GM12801 (cell line): Measurements from ENCODE around the gene GULP1.

Source experiments
- TF ChIP-seq, protein P1 (sequence below): IDR thresholded peaks from one replicate; pipeline ENCODE4 v1.5.1; 2011; ENCODE audit warnings: control low read depth; ENCODE audit not compliant: insufficient read length; ENCODE audit errors: extremely low read depth

The GULP1 gene

DNA sequence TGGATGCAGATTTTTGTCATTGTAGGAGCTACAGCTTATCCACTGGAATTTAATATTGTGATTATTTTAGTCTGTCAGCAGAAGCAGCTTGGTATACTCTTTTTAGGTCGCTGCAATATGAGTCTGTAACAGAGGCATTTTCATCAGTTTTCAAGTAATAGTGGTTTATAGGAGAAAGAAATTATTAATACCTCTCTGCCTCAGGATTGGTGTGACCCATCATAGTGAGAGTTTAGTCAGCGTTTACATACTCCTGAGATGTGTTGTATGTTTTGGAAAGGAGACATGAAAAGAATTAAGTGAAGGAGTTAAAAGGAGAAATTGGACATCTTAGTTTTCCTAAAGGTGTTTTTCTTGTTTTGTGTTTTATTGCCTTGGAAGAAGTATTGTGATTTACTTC, 189.8 kb downstream of the GULP1 start:
- TF ChIP-seq, protein P1, sequence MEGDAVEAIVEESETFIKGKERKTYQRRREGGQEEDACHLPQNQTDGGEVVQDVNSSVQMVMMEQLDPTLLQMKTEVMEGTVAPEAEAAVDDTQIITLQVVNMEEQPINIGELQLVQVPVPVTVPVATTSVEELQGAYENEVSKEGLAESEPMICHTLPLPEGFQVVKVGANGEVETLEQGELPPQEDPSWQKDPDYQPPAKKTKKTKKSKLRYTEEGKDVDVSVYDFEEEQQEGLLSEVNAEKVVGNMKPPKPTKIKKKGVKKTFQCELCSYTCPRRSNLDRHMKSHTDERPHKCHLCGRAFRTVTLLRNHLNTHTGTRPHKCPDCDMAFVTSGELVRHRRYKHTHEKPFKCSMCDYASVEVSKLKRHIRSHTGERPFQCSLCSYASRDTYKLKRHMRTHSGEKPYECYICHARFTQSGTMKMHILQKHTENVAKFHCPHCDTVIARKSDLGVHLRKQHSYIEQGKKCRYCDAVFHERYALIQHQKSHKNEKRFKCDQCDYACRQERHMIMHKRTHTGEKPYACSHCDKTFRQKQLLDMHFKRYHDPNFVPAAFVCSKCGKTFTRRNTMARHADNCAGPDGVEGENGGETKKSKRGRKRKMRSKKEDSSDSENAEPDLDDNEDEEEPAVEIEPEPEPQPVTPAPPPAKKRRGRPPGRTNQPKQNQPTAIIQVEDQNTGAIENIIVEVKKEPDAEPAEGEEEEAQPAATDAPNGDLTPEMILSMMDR, result no peak

DNA sequence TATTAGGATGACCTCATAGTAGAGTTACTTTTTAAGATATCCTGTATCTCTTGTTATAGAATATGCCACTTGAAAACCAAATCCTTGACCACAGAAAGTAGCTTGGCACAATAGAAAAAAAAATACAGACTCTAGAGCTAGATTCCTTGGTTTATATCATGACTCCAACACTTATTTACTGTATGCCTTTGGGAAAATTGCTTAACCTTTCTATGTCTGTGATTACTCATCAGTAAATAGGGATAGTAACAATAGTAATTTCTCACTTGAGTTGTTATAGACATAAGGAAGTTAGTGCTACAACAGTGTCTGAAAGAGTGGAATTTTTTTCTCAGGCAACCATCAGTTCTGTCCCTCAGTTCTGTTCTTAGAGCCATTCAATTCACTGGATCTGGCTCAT, 193.8 kb downstream of the GULP1 start:
- TF ChIP-seq, protein P1, result no peak

DNA sequence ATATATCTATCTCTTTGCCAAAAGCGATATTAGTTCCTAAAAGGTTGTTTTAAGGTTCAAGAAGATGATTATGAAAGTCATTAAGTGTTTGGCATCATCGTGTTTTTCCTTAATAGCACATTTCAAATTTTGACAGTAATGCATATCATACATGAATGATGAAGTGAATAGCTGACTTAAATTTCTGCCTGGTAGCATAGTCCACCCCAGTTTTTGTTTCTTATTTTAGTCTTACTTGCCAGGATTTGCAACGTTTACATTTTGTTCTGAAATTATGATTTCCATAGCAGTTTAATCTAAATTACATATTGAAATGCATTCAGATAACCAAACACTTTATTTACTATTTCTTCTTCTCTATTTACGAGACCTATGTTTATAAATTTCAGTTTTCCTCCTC, 201.1 kb downstream of the GULP1 start:
- TF ChIP-seq, protein P1, result no peak

DNA sequence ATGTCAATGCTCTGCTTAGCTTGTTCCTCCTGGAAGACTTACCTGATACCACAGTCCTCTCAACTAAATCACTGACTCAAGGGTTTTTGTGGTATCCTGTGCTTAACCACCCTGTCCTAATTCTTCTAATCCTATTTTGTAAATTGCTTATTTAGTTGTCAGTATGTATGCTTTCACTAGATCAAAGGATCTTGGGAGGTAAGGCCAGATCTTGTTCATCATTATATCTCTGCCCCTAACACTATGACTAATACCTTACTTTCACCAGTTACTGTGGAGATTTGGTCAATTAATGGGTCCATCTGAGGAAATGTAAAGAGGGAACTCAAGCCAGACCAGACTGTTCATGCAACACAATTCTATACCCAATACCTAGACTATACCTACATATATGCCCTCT, 203.2 kb downstream of the GULP1 start:
- TF ChIP-seq, protein P1, result no peak

DNA sequence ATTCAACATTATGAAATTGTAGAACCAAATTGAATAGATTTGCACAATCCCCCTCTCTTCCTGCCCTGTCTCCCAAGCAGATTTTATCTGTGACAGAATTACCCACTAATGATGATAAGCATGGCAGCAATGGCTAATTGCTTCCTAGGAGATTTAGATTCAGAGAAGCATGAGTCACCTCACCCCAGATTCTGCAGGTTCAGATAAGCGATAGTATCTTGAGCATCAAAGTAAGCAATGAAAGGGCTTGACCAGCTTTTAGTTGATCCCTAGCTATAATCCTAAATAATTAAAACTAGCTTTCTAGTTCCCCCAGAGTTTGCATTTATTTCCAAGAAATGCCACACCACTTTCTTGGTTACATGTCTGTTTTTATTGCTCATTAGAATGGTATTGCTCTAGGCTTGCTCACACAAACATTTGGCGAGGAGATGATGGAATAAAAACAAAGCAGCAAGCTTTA, 204.3 kb downstream of the GULP1 start:
- TF ChIP-seq, protein P1, result no peak

DNA sequence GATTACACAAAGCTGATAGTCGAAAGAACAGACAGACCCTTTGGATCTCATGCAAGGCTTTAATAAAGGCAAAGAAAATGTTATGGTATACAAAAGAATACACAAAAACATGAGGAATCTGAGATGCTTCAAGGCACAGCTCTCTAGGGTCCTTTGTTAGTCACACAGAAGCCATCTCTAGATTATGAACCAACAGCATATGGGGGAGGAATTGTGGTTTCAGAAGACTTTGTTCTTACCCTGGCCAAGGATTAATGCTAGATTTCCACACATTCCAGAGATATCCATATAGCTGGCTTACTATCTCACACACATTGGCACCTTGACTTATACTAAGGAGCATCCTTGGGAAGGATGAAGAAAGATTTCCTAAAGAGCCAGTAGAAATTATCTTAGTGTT, 206.1 kb downstream of the GULP1 start:
- TF ChIP-seq, protein P1, result no peak

DNA sequence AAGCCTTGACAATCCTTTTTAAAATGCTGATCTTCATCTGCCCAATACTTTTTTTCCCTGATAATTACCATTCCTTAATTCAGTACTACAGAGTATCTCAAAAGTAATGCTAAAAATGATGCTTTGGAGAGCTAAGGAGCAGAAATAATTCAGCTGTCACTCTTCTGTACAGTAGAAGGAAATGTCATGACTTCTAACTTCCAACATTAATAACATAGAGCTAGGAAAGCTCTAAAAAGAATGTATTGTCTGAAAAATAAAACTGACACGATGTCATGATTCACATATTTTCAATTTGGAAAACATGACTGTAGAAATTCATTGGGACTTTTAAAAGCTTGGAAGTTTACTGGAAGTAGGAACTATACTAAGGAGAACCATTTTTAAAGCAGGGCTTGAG, 212.3 kb downstream of the GULP1 start:
- TF ChIP-seq, protein P1, result no peak

DNA sequence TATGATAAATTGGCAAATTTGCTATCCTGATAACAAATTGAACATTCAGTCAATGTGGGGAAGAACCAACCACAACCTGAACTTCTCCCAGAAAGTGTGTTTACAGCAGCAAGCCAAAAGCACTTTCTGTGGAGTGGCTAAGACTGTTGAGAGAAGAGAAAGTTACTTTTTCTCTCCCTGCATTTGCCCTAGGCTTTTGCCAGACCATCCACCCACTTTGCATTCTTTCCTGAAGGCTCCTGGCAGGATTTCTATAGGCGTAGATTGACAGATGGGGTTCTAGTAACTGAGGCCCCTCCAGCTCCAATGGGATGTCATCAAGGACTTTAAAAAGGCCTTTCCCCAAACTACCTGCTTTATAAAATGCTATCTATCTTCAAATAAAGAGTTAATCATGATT, 215.2 kb downstream of the GULP1 start:
- TF ChIP-seq, protein P1, result no peak
